ENCODE results near the gene IFNLR1.

GRCh38 chr1:24186993-24187790, at the start of gene IFNLR1:
- TF ChIP-seq POLR2A (IDR thresholded peaks at IDR 0.05) (peak; percentile 54), CTCF (IDR thresholded peaks at IDR 0.05) (no peak)
